GM11168 (cell line): ENCODE results near the gene ZFAND6.

Experiments used
- in situ Hi-C: fragments of 300-500 bp; cut with MboI; formaldehyde crosslinking; loops from one replicate; pipeline ENCODE4 v1.12.0; 2022; ENCODE audit warnings: low sequenced_read_pairs; ENCODE audit not compliant: unreplicated experiment

ZFAND6 gene

DNA sequence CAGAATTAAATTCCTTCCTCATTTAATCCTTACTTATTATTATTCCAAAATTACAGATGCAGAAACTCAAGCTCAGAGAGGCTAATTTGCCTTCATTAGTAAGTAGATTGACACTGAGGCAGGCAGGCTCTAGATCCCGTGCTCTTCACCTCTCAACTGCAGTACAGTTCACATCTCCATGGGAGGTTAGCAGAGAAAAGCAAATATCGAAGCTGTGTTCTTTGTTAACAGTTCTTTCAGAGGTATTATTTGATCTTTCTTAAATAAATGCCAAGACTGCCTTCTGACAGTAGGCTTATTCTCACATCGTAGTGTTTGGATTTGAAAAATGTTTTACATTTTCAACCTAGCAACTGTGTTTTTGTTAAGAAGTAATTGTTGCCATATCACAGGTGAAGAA lies 77.4 kb downstream of the ZFAND6 start:
- in situ Hi-C loops, result no loop called here

DNA sequence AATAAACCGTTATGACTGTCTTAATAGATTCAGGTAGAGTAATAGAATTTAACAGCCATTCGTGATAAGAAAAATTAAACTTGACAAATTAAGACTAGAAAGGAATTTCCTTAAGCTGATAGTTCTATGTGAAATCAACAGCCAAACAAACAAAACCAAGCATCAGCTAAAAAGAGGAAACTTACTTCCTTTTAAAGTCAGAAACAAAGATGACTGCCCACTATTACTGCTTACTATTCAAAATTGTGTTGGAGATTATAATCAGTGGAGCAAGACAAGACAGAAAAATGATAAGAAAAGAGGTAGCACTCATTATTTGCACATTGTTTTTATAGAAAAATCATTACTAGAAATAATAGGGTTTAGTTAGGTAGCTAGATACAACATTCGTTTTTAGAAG lies 79.5 kb downstream of the ZFAND6 start:
- in situ Hi-C loops, result no loop called here

DNA sequence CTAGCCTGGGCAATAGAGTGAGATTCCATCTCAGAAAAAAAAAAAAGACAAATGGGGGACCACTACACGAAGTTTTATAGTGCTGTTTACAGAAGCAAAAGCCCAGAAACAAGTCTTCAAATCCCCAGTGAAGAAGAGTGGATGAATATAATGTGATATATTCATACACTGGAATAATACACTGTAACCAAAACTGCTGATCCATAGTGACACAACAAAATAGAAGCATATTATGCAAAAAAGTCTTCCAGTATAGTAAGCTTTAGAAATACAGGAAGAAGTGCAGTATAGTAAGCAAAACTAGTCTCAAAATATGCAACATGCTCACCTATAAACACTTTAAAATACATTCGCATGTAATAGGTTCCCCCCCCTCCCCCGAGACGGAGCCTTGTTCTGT lies 81.4 kb downstream of the ZFAND6 start:
- in situ Hi-C loops, result no loop called here

DNA sequence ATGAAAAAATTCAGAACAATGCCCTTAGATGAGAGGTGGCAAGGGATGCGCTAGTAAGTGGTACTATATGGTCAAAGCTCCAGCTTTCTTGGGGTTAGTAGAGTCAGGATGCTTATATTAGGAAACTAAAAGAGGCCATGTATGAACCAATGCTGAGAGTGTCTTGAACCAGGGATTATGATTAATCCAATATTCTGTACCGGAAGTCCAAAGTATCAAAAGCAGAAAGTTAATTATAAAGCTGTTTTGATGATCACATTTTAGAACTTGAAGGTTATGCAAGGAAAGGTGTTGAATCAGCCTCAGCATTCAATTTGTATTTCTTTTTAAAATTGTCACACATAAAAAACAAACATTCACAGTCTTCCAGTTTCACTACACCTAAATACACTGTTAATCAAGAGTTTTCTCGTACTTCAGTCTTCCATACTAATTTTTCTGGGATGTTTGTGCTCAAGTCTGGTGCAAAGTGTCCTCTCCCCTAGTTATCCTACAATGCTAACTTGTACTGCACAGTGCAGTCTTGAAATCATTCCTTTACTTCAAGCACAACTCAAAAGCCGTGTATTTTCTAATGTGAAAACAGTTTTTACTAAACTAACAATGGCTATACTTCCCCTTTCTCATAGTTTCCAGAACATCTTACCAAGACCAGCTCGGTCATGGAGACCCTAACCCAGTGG lies 82.6 kb downstream of the ZFAND6 start:
- in situ Hi-C loops, result no loop called here

DNA sequence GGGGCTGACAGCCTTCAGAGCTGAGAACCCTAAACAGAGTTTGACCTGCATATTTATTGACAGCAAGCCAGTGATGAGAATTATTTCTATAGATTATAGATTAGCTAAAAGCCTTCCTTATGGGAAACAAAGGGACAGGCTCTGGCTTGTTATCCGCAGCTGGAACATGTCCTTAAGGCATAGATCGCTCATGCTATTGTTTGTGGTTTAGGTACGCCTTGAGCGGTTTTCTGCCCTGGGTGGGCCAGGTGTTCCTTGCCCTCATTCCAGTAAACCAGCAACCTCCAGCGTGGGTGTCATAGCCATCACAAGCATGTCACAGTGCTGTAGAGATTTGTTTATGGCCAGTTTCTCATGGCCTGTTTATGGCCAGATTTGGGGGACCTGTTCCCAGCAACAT lies 83.2 kb downstream of the ZFAND6 start:
- in situ Hi-C loops, result no loop called here

DNA sequence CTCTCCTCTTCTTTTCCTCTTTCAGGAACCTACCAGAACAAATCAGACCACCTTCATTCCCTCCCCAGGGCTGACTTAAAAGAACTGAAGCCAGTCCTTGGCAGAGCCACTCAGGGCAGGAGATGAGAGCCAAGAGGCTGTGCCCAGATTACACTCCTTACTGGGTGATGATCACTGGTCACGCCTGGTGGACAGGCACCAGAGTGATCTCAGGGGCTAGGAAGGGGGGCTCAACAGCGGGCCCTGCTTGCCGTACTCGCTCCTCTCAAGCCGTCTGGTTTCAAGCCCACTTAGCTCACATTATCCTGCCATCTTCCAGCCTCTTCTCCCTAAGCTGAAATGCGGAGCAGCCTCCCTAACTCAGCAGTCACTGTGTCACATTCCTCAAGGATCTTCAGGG lies 91.7 kb downstream of the ZFAND6 start:
- in situ Hi-C loops, result loop anchor here (25.0 kb wide), 1 partner anchor 164 kb away; no protein-coding TSS in a partner anchor

DNA sequence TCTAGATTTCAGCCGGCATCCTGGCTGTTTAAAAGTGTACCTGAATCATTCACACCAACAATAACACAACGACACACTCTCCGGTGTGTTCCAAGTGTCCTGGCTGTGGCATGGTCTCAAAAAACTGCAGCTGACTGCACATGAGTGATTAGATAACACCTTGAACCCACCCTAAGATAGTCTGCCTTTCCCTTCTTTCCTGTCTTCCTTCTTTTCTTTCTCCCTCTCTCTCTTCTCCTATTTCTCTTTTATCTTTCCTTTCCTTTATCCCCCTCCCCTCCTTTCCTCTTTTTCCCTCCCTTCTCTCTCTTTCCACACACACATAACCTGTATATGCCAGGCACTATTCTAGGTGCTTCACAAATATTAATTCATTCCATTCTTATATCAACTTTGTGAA lies 92.1 kb downstream of the ZFAND6 start:
- in situ Hi-C loops, result loop anchor here (25.0 kb wide), 1 partner anchor 164 kb away; no protein-coding TSS in a partner anchor

DNA sequence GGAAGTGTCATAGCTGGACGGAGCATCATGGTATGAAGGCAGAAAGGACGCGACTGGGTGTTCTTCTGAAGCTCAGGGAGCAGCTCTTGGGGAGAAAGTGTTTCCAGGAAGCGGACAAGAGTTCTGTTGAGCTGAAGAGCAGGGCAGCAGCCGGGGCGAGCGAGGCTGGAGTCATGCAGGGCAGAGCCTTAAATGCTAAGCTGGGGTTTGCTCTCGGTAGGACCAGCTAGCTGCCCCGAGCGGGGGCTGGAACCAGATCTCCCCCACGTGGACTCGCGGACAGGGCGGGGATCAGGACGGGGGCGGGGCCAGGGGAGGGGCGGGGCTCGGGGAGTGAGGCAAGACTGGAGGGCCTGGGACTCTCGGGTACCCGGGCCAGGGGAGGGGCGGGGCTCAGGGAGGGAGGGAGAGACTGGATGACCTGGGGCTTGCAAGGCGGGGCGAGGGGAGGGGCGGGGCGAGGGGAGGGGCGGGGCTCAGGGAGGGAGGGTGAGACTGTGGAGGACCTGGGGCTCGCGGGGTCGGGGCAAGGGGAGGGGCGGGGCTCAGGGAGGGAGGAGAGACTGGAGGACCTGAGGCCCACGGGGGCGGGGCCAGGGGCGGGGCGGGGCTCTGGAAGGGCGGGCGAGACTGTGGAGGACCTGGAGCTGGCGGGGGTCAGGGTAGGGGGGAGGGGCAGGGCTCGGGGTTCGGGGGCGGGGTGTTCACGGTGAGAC lies 92.9 kb downstream of the ZFAND6 start:
- in situ Hi-C loops, result loop anchor here (25.0 kb wide), 1 partner anchor 165 kb away; no protein-coding TSS in a partner anchor

DNA sequence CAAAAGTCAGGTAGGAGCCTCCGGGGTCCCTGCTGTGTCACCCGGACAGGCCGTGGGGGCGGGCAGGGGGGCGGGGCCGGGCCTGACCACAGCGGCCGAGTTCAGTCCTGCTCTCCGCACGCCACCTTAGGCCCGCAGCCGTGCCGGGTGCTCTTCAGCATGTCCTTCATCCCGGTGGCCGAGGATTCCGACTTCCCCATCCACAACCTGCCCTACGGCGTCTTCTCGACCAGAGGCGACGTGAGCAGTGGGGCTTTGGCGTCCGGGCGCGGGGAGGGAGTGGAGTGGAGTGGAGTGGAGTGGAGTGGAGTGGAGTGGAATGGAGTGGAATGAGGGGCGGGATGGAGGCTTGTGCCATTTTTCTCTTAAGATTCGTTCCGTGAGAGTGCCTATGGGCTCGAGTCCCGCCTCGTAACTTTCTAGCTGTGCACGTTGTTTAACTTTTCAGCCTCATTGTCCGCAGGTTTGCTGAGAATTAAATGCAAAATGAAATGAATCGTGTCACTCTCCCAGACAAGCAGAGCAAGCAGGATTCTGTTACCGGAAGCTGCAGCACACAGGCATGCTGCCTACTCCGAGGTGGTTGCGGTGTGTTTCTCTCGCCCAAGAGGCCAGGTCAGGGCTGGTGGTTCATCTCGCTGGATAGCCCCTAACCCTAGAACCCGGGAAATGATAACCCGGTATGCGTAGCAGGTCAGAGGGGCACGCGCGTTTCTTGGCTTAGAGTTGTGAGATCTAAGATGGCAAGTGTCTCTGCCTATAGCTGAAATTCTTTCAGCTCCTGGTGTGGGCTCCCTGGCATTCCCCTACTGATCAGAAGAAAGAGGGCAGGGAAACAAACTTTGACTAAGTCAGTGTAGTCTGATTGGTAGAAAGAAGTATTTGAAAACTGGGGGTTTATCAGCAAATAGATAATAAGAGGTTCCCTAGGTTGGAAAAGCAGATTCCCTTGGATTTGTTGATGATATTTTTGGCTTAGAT lies 93.7 kb downstream of the ZFAND6 start, which contains the start of gene FAH:
Gene FAH (plus strand): TSS at position 104 of the 981 bp plus-strand sequence. CDS start 56 bp downstream, at position 160.
- in situ Hi-C loops, result loop anchor here (25.0 kb wide), 1 partner anchor 166 kb away; no protein-coding TSS in a partner anchor

DNA sequence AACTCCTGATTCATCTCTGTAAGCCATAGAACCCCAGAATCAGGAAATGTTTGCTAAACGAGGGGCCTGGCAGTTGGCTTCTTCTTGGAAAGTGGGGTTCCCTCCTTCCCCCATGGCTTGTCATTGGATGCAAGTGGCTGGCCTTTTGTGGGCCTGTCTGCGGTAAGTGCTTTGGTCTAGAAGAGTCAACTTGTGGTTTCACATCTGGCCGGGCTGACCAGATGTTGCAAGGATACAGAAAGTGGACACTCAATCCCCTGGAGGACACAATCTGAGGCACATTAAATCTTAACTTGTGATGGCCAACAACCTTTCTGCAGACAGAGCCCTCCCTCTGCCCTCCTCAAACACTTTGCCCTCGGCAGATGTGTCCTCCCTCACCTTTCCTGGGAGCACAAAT lies 94.4 kb downstream of the ZFAND6 start:
- in situ Hi-C loops, result loop anchor here (25.0 kb wide), 1 partner anchor 167 kb away; no protein-coding TSS in a partner anchor

DNA sequence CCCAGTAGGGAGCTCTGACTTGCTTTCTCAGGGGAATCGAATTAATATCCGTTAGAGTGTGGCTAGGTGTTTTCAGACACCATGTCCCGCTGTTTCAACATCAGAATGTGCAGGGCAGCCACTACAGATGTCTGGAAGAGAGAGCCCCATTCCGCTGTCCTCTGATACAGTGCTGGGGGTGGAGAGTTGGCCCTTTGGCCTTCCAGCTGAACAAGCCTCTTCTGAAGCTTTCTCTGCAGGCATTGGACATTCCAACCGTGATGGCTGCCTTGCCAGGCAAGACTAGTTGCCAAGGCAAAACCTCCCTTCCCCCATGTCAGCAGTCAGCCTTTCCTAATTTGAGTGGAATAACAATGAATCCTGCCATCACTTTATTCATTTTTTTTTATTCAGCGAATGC lies 94.9 kb downstream of the ZFAND6 start:
- in situ Hi-C loops, result loop anchor here (25.0 kb wide), 1 partner anchor 167 kb away; no protein-coding TSS in a partner anchor

DNA sequence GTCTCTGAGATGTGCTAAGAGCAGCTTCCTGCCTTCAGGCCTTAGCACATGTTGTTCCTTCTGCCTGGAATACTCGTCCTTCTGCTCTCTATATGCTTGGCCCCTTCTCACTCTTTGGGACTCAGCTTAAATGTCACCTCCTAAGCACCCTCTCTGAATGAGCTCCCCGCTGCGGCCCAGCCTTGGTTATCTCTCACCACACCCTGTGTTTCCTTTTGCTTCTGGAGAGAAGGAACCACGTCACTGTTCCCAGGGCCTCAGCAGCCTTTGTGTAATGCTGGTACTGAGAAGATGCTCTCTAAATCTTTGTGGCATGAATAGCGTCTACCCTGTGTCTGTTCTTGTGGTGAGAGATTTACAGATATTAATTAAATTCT lies 95.5 kb downstream of the ZFAND6 start:
- in situ Hi-C loops, result loop anchor here (25.0 kb wide), 1 partner anchor 168 kb away; no protein-coding TSS in a partner anchor

DNA sequence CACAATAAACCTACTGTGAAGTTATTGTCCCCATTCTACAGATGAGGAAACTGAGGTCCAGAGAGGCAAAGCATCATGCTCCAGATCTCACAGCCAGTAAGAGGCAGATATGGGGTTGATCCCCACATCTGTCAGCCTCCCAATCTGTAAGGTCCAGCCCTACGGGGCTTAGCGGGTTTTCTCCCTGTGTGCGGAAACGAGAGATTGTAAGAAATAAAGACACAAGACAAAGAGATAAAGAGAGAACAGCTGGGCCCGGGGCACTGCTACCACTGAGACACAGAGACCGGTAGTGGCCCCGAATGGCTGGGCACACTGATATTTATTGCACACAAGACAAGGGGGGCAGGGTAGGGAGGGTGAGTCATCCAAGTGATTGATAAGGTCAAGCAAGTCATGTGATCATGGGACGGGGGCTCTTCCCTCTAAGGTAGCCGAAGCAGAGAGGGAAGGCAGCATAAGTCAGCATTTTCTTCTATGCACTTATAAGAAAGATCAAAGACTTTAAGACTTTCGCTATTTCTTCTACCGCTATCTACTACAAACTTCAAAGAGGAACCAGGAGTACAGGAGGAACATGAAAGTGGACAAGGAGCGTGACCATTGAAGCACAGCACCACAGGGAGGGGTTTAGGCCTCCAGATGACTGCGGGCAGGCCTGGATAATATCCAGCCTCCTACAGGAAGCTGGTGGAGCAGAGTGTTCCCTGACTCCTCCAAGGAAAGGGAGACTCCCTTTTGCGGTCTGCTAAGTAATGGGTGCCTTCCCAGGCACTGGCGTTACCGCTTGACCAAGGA lies 96.1 kb downstream of the ZFAND6 start:
- in situ Hi-C loops, result loop anchor here (25.0 kb wide), 1 partner anchor 168 kb away; no protein-coding TSS in a partner anchor

DNA sequence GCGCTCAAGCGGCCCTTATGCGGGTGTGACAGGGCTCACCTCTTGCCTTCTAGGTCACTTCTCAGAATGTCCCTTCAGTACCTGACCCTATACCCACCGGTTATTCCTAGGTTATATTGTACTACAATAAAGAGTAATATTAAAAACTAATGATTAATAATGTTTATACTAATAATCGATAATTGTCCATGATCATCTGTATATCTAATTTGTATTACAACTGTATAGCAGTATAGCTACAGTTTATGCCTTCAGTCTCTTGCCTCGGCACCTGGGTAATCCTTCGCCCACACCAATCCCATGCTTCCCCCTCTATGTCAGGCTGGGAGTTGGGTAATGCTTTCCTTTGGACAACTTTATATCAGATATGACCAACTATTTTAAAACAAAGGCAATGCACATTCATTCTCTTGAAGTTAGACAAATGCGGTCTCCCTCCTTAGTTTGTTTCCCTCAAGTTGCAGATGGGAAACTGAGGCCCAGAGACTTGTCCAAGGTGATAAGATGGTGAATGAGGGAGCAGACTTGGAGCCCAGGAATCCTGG lies 96.8 kb downstream of the ZFAND6 start:
- in situ Hi-C loops, result loop anchor here (25.0 kb wide), 1 partner anchor 169 kb away; no protein-coding TSS in a partner anchor

DNA sequence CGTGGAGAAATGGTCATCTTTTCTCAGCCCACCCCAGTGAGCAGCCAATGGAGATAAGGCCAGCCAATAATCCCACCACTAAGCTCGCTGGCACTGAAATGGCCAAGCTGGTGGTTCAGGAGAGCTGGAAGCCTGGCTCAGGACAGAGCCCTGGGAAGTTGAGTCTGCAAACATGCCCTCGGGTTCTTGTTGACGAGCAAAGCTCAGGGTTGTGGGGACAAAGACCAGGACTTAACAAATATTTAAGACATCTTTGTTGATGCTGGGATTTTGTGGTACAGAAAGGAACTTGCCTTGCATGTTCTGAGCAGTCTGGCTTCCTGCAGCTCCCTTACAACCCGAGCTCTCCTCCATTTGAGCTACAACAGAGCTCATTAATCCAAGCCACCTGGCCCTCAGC lies 97.7 kb downstream of the ZFAND6 start:
- in situ Hi-C loops, result loop anchor here (25.0 kb wide), 1 partner anchor 170 kb away; no protein-coding TSS in a partner anchor

DNA sequence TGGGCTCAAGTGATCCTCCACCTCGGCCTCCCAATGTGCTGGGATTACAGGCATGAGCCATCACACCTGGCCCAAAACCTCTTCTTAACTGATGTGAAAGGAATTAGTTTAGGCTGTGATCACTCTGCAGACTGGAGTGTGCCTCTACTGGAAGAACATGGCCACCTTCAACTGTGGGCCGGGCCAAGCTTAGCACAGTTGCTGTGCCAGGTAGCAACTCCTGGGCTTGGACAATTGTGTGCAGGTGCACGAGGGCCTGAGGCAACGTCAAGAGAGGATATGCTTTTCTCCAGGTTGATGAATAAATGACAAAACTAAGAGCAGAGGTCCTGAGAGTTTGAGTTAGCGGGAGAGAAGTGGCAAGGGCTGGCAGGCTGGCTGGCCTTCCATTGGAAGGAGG lies 99.8 kb downstream of the ZFAND6 start:
- in situ Hi-C loops, result loop anchor here (25.0 kb wide), 1 partner anchor 172 kb away; no protein-coding TSS in a partner anchor

DNA sequence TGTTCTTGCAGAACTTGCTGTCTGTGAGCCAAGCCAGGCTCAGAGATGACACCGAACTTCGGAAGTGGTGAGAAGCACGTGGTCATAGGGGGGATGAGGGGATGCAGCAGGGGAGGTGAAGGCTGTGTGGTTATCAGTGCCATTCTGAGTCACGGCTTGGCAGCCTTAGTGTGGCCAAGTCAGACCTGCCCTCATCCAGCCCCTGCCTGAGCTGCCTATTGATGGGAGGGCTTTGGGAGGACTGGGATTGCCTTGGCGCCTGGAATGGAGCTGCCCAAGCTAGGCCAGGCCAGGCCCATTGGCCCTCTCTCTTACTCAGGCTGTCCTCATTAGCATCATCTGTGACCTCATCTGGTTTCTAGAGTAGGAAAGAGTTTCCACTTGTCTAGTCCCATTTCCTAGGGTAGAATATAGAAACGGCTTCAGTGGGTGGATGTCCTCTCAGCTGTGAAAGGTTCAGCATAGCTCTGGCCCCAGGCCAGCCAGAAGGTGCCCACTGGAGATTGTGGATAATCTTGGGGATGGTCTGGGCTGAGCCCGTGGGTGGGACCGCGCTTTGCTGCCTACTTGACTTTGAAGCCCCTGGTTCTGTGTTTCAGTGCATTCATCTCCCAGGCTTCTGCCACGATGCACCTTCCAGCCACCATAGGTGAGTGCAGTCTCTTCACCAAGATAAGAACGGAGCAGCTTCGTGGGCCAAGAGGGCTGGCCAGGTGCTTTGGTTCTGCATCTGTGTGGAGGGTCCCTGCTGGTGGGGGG lies 100.5 kb downstream of the ZFAND6 start:
- in situ Hi-C loops, result loop anchor here (25.0 kb wide), 1 partner anchor 173 kb away; no protein-coding TSS in a partner anchor

DNA sequence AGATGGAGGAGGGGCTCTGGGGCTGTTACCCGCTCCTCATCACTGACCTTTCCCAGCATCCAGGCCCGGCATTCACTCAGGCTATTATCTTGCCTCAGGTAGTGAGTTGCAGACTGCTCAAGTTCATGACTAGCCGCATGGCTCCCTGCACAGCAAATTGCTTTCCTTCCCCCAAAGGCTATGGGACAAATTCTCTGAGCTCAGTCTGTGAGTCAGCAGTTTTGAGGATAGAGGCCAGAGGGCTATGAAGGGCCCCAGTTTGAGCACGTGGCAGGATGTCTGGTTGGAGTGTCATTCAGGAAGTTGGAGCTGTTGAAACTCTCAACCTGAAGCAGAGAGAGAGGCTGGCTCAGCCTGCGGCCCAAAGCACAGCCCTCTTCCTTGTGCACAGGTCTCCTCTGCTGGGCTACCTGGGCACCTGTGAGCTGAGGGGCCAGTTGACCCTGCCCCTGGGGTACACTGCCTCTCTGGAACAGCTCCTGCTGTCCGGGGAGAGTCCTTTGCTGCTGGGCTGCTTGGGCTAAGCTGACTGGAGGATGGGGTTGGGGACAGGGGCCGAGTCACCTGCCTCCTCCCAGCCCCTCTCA lies 101.2 kb downstream of the ZFAND6 start:
- in situ Hi-C loops, result loop anchor here (25.0 kb wide), 1 partner anchor 173 kb away; no protein-coding TSS in a partner anchor
